Transverse colon (tissue), 4 donors: ENCODE data around the gene PCDHGA9.

ENCODE experiments used
- EP300 ChIP-seq: sonication (generic); formaldehyde crosslinking; IDR thresholded peaks from one replicate; pipeline ENCODE4 v1.6.1; 2017; ENCODE audit warnings: antibody characterized with exemption, low read depth
- POLR2A ChIP-seq: fragments of 450-650 bp; IDR thresholded peaks from one replicate; pipeline ENCODE4 v1.6.1; 2016; ENCODE audit warnings: antibody characterized with exemption, mild to moderate bottlenecking, moderate library complexity
- POLR2AphosphoS5 ChIP-seq, 3 donors: sonication (generic); formaldehyde crosslinking; IDR thresholded peaks; one replicate each; pipeline ENCODE4 v1.6.1; 2016; ENCODE audit warnings: antibody characterized with exemption in 3 of 3
- TF ChIP-seq, protein P1 (sequence below), 5 experiments: fragments of 200-600 bp in 3 of 5; fragments of 450-650 bp in 2 of 5; sonication (generic) in 3 of 5; IDR thresholded peaks; 1 replicate in 2 of 5; 2 replicates in 3 of 5; pipeline ENCODE4 v1.5.1; 2016 to 2017; ENCODE audit warnings: antibody characterized with exemption in 5 of 5, inconsistent platforms in 3 of 5, mild to moderate bottlenecking in 2 of 5, moderate library complexity in 1 of 5

DNA sequence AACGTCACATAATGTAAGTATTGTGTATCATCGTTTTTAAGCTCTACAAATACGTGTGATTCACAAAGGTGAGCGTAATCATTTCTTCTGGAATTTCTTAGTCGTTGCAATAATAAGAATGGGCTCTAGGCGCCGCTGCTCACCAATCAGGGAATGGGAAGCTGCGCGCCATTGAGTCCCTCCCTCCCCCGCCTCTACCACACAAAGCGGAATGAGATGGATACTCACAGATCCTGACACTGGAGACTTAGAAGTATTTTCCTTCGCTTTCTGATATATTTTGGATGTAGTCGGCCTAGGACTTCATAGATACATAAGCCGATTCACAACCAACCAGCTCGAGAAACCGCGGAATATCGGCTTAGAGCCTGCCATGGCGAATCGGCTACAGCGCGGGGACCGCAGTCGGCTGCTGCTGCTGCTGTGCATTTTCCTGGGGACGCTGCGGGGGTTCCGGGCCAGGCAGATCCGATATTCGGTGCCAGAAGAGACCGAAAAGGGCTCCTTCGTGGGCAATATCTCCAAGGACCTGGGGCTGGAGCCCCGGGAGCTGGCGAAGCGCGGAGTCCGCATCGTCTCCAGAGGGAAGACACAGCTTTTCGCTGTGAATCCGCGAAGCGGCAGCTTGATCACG lies 18.4 kb downstream of the PCDHGA9 start, which contains the start of gene PCDHGA11:
- TF ChIP-seq, protein P1, sequence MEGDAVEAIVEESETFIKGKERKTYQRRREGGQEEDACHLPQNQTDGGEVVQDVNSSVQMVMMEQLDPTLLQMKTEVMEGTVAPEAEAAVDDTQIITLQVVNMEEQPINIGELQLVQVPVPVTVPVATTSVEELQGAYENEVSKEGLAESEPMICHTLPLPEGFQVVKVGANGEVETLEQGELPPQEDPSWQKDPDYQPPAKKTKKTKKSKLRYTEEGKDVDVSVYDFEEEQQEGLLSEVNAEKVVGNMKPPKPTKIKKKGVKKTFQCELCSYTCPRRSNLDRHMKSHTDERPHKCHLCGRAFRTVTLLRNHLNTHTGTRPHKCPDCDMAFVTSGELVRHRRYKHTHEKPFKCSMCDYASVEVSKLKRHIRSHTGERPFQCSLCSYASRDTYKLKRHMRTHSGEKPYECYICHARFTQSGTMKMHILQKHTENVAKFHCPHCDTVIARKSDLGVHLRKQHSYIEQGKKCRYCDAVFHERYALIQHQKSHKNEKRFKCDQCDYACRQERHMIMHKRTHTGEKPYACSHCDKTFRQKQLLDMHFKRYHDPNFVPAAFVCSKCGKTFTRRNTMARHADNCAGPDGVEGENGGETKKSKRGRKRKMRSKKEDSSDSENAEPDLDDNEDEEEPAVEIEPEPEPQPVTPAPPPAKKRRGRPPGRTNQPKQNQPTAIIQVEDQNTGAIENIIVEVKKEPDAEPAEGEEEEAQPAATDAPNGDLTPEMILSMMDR (IDR thresholded peaks at IDR 0.05): peak in 2 of 5 experiments; percentile 18 to 20
- no peak for TF ChIP-seq POLR2A
- TF ChIP-seq POLR2AphosphoS5 (IDR thresholded peaks at IDR 0.05): no peak
- no peak for TF ChIP-seq EP300
